Erythroblast (primary cell): ENCODE data around the gene SKI.

Source experiments
- GATA1 ChIP-seq: IDR thresholded peaks from 2 replicates; pipeline ENCODE4 v1.6.1; 2011; ENCODE audit warnings: low read depth, mild to moderate bottlenecking, control low read depth, low read length, moderate library complexity
- POLR2A ChIP-seq: IDR thresholded peaks from 2 replicates; pipeline ENCODE4 v1.6.1; 2011; ENCODE audit warnings: mild to moderate bottlenecking, low read length

GRCh38 chr1:2190491-2190976, 37.6 kb upstream of the SKI start:
- TF ChIP-seq POLR2A (no peak), GATA1 (no peak)
